Bronchial epithelial cell (primary cell): ENCODE measurements around the gene MMAB. TPM values are rescaled to one million over a fixed set of nuclear protein-coding genes. Genes with fewer than 3 reads are reported as not detected.

Experiments
- DNase-seq: peaks from one replicate; pipeline ENCODE4 v3.0.0-alpha.2; 2010; ENCODE audit warnings: low read depth
- FAIRE-seq: peaks from 2 replicates; lab custom pipeline; 2011; peaks lifted over from hg19 to GRCh38; lab: Jason Lieb, UNC
- H3K27me3 ChIP-seq: 2 replicates; pipeline ENCODE4 v1.5.1; 2011; ENCODE audit warnings: low read length; ENCODE audit not compliant: control insufficient read depth, insufficient read depth
- H3K36me3 ChIP-seq: 2 replicates; pipeline ENCODE4 v1.5.1; 2011; ENCODE audit warnings: low read length; ENCODE audit not compliant: control insufficient read depth, insufficient read depth
- H3K4me3 ChIP-seq: 2 replicates; pipeline ENCODE4 v1.5.1; 2011; ENCODE audit warnings: mild to moderate bottlenecking, low read depth, low read length, control low read depth
- CTCF ChIP-seq: IDR thresholded peaks from 2 replicates; pipeline ENCODE4 v1.5.1; 2011; ENCODE audit warnings: mild to moderate bottlenecking, moderate library complexity, low read length, control low read depth, inconsistent platforms; ENCODE audit not compliant: insufficient read depth, severe bottlenecking
- total RNA-seq: library from RNA; depleted of rRNA; stranded (reverse); fragments of >200 nt; gene quantifications from 2 replicates; pipeline ENCODE4 v1.2.1, GENCODE V29; 2014

The MMAB gene
- total RNA-seq, 1 donor from 2014 or later, result 36.9 TPM

GRCh38 chr12:109617491-109617890, 44.2 kb upstream of the MMAB start:
- no peak overlapping the region for H3K4me3 ChIP-seq
- peaks cover 4% of the 10 kb centered on the region for H3K27me3 ChIP-seq
- DNase-seq (no peak), FAIRE-seq (no peak)
- no peak for TF ChIP-seq CTCF
- no peaks in the 10 kb centered on the region for H3K36me3 ChIP-seq

GRCh38 chr12:109615556-109616229, 42.4 kb upstream of the MMAB start:
- FAIRE-seq, result no peak

GRCh38 chr12:109613649-109614455, 40.5 kb upstream of the MMAB start:
- no peak for TF ChIP-seq CTCF
- FAIRE-seq (no peak), DNase-seq (no peak)
- Histone ChIP-seq H3K36me3 (no peaks in the 10 kb centered on the region), H3K4me3 (no peak overlapping the region), H3K27me3 (peaks cover 6% of the 10 kb centered on the region)

More at GRCh38 chr12:109615556-109616229, 42.4 kb upstream of the MMAB start:
- no peaks in the 10 kb centered on the region for H3K36me3 ChIP-seq
- H3K27me3 ChIP-seq, result peaks cover 6% of the 10 kb centered on the region
- no peak for TF ChIP-seq CTCF
- DNase-seq, result no peak
- H3K4me3 ChIP-seq, result no peak overlapping the region

- TF ChIP-seq CTCF, result peak; percentile 49
- no peak overlapping the region for H3K4me3 ChIP-seq
- H3K36me3 ChIP-seq, result no peaks in the 10 kb centered on the region
- FAIRE-seq, result no peak
- peaks cover 6% of the 10 kb centered on the region for H3K27me3 ChIP-seq
- DNase-seq, result peak; percentile 21
Measured at GRCh38 chr12:109612975-109613502, 39.7 kb upstream of the MMAB start.

- no peak for TF ChIP-seq CTCF
- peaks cover 10% of the 10 kb centered on the region for H3K27me3 ChIP-seq
- no peak for DNase-seq
Measured at GRCh38 chr12:109612003-109612402, 38.7 kb upstream of the MMAB start.

More at GRCh38 chr12:109612003-109612402, 38.7 kb upstream of the MMAB start:
- FAIRE-seq, result no peak
- H3K36me3 ChIP-seq, result no peaks in the 10 kb centered on the region
- H3K4me3 ChIP-seq, result no peak overlapping the region
